Ascending aorta (tissue), 2 donors: Measurements from ENCODE around the gene MAPK11. TPM values are rescaled to one million over a fixed set of nuclear protein-coding genes. Genes with fewer than 3 reads are reported as not detected.

Experiments used
- DNase-seq, 2 donors: peaks; one replicate each; pipeline ENCODE4 v3.0.0-alpha.2; 2019; ENCODE audit warnings: low spot score in 2 of 2
- H3K27ac ChIP-seq, 2 donors: fragments of 200-600 bp; sonication (generic); one replicate each; pipeline ENCODE4 v1.5.1; 2016 to 2017; ENCODE audit warnings: mild to moderate bottlenecking in 1 of 2
- H3K27me3 ChIP-seq: fragments of 200-600 bp; sonication (generic); one replicate; pipeline ENCODE4 v1.5.1; 2017
- H3K36me3 ChIP-seq, 2 donors: fragments of 200-600 bp; sonication (generic); one replicate each; pipeline ENCODE4 v1.5.1; 2016
- H3K4me1 ChIP-seq, 2 donors: fragments of 200-600 bp; sonication (generic); one replicate each; pipeline ENCODE4 v1.5.1; 2016 to 2017; ENCODE audit warnings: mild to moderate bottlenecking in 1 of 2
- H3K4me3 ChIP-seq, 2 donors: fragments of 200-600 bp; sonication (generic); one replicate each; pipeline ENCODE4 v1.5.1; 2016 to 2017; ENCODE audit warnings: mild to moderate bottlenecking in 1 of 2
- H3K9me3 ChIP-seq, 2 donors: fragments of 200-600 bp; sonication (generic); one replicate each; pipeline ENCODE4 v1.5.1; 2016
- CTCF ChIP-seq, 3 experiments: fragments of 200-600 bp in 2 of 3; fragments of 450-650 bp in 1 of 3; sonication (generic) in 2 of 3; IDR thresholded peaks; one replicate each; pipeline ENCODE4 v1.5.1; 2016 to 2019; ENCODE audit warnings: antibody characterized with exemption in 3 of 3, mild to moderate bottlenecking in 1 of 3, moderate library complexity in 1 of 3
- intact Hi-C: fragments of 100-400 bp; cut with DNase I; formaldehyde crosslinking; loops from one replicate; pipeline ENCODE4 v1.15.1; 2023
- total RNA-seq: library from RNA; depleted of rRNA; stranded (reverse); fragments of >200 nt; gene quantifications from one replicate; pipeline ENCODE4 v1.1.0, GENCODE V29; 2016

Gene MAPK11
- total RNA-seq, 1 donor from 2014 or later = 117 TPM

- TF ChIP-seq CTCF (IDR thresholded peaks at IDR 0.05) = no peak
- H3K27me3 ChIP-seq = no peaks in the 10 kb centered on the region
- no peaks in the 10 kb centered on the region for H3K36me3 ChIP-seq
- intact Hi-C loops = no loop called here
- H3K4me3 ChIP-seq = no peak overlapping the region
- H3K4me1 ChIP-seq = peaks cover 5 to 15% of the 10 kb centered on the region in 2 donors
- H3K27ac ChIP-seq = no peak overlapping the region
- H3K9me3 ChIP-seq = no peaks in the 10 kb centered on the region
- DNase-seq = no peak
These were observed 15.1 kb downstream of the MAPK11 start for GRCh38 chr22:50255099-50255498.

GRCh38 chr22:50253941-50254340 is 16.2 kb downstream of the MAPK11 start:
- no peak for TF ChIP-seq CTCF (IDR thresholded peaks at IDR 0.05)
- Histone ChIP-seq H3K9me3 (no peaks in the 10 kb centered on the region), H3K27me3 (no peaks in the 10 kb centered on the region), H3K4me1 (peaks cover 11 to 19% of the 10 kb centered on the region in 2 donors), H3K4me3 (no peak overlapping the region), H3K27ac (no peak overlapping the region), H3K36me3 (no peaks in the 10 kb centered on the region)
- DNase-seq = no peak
- intact Hi-C loops = loop anchor here (2.0 kb wide), 1 partner anchor 17 kb away; the partner anchor contains the start of gene MAPK11

GRCh38 chr22:50253046-50253915 is 16.9 kb downstream of the MAPK11 start:
- peaks cover 11 to 19% of the 10 kb centered on the region in 2 donors for H3K4me1 ChIP-seq
- H3K27me3 ChIP-seq = no peaks in the 10 kb centered on the region
- H3K27ac ChIP-seq = no peak overlapping the region
- no peaks in the 10 kb centered on the region for H3K9me3 ChIP-seq
- intact Hi-C loops = loop anchor here (2.0 kb wide), 1 partner anchor 18 kb away; the partner anchor contains the start of gene MAPK11
- TF ChIP-seq CTCF (IDR thresholded peaks at IDR 0.05) = no peak
- peaks cover 0 to under 1% of the 10 kb centered on the region in 2 donors for H3K36me3 ChIP-seq
- H3K4me3 ChIP-seq = no peak overlapping the region
- DNase-seq = no peak

GRCh38 chr22:50252082-50253045 is 17.8 kb downstream of the MAPK11 start:
- TF ChIP-seq CTCF (IDR thresholded peaks at IDR 0.05) = peak; percentile 60 to 74 (median 70)

GRCh38 chr22:50251477-50252081 is 18.6 kb downstream of the MAPK11 start:
- TF ChIP-seq CTCF (IDR thresholded peaks at IDR 0.05) = no peak
- DNase-seq = no peak
- Histone ChIP-seq H3K36me3 (peaks cover 0 to 14% of the 10 kb centered on the region in 2 donors), H3K4me3 (peak overlapping the region; percentile 57 to 82), H3K27me3 (no peaks in the 10 kb centered on the region), H3K4me1 (peaks cover 11 to 19% of the 10 kb centered on the region in 2 donors), H3K9me3 (no peaks in the 10 kb centered on the region), H3K27ac (peak overlapping the region; percentile 66 to 71)
- intact Hi-C loops = loop anchor here (1.0 to 2.0 kb wide), 3 partner anchors 19 to 91 kb away; partner anchors contain the start of genes DENND6B and MAPK11

More at GRCh38 chr22:50252082-50253045, 17.8 kb downstream of the MAPK11 start:
- peak overlapping the region; percentile 66 to 71 for H3K27ac ChIP-seq
- H3K27me3 ChIP-seq = no peaks in the 10 kb centered on the region
- peak overlapping the region in 1 of 2 donors; percentile 82 for H3K4me3 ChIP-seq
- intact Hi-C loops = loop anchor here (1.0 to 2.0 kb wide), 3 partner anchors 18 to 90 kb away; partner anchors contain the start of genes DENND6B and MAPK11
- H3K9me3 ChIP-seq = no peaks in the 10 kb centered on the region
- peaks cover 0 to 10% of the 10 kb centered on the region in 2 donors for H3K36me3 ChIP-seq
- peak in 1 of 2 donors; percentile 88 for DNase-seq
- peaks cover 11 to 19% of the 10 kb centered on the region in 2 donors for H3K4me1 ChIP-seq
